HL-60 (cell line): ENCODE data around the gene DLX2.

Experiments
- CTCF ChIP-seq: IDR thresholded peaks from one replicate; pipeline ENCODE4 v1.5.1; 2011; ENCODE audit warnings: low read length, control low read depth, inconsistent platforms; ENCODE audit not compliant: insufficient read depth
- POLR2AphosphoS5 ChIP-seq: IDR thresholded peaks from 2 replicates; pipeline ENCODE4 v1.6.1; 2012; ENCODE audit warnings: low read depth
- TF ChIP-seq, protein P1 (sequence below): IDR thresholded peaks from 2 replicates; pipeline ENCODE4 v1.6.1; 2012; ENCODE audit warnings: low read depth; ENCODE audit not compliant: insufficient replicate concordance

GRCh38 chr2:172131713-172132555 is 29.2 kb upstream of the DLX2 start:
- TF ChIP-seq, protein P1, sequence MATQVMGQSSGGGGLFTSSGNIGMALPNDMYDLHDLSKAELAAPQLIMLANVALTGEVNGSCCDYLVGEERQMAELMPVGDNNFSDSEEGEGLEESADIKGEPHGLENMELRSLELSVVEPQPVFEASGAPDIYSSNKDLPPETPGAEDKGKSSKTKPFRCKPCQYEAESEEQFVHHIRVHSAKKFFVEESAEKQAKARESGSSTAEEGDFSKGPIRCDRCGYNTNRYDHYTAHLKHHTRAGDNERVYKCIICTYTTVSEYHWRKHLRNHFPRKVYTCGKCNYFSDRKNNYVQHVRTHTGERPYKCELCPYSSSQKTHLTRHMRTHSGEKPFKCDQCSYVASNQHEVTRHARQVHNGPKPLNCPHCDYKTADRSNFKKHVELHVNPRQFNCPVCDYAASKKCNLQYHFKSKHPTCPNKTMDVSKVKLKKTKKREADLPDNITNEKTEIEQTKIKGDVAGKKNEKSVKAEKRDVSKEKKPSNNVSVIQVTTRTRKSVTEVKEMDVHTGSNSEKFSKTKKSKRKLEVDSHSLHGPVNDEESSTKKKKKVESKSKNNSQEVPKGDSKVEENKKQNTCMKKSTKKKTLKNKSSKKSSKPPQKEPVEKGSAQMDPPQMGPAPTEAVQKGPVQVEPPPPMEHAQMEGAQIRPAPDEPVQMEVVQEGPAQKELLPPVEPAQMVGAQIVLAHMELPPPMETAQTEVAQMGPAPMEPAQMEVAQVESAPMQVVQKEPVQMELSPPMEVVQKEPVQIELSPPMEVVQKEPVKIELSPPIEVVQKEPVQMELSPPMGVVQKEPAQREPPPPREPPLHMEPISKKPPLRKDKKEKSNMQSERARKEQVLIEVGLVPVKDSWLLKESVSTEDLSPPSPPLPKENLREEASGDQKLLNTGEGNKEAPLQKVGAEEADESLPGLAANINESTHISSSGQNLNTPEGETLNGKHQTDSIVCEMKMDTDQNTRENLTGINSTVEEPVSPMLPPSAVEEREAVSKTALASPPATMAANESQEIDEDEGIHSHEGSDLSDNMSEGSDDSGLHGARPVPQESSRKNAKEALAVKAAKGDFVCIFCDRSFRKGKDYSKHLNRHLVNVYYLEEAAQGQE = no peak
- TF ChIP-seq CTCF (no peak), POLR2AphosphoS5 (no peak)
